Panc1 (cell line): ENCODE measurements around the gene DLGAP4. TPM values are rescaled to one million over a fixed set of nuclear protein-coding genes. Genes with fewer than 3 reads are reported as not detected.

Experiments
- ATAC-seq: fragments of 200-7000 bp; cut with Tn5 transposase; 2 replicates; pipeline ENCODE4 v1.9.1; 2020; ENCODE audit warnings: mild to moderate bottlenecking, moderate library complexity
- BruUV-seq: library from RNA; stranded (reverse); fragments of 400-500 nt; replicated peaks from 2 replicates; lab custom pipeline; 2021; lab: Mats Ljungman, UMichigan
- CTCF ChIA-PET: fragments of 300-600 bp; sonication (Branson Sonifier 250); formaldehyde crosslinking; loops from one replicate; lab custom pipeline; 2022; ENCODE audit warnings: antibody characterized with exemption; lab: Charles Lee
- POLR2A ChIA-PET: fragments of 300-600 bp; sonication (Branson Sonifier 250); formaldehyde crosslinking; loops from one replicate; lab custom pipeline; 2022; ENCODE audit warnings: antibody characterized with exemption; lab: Charles Lee
- DNase-seq: peaks from one replicate; pipeline ENCODE4 v3.0.0-alpha.2; 2010; ENCODE audit warnings: low read depth, low spot score
- H3K27ac ChIP-seq: 2 replicates; pipeline ENCODE4 v1.5.1; 2011; ENCODE audit warnings: mild to moderate bottlenecking, low read length, inconsistent platforms
- H3K27me3 ChIP-seq: fragments of 200-500 bp; sonication (Bioruptor generic); 2 replicates; pipeline ENCODE4 v1.6.0; 2014; ENCODE audit warnings: low read length, inconsistent platforms; ENCODE audit not compliant: control insufficient read depth, insufficient read depth
- H3K36me3 ChIP-seq: fragments of 200-500 bp; sonication (Bioruptor generic); 2 replicates; pipeline ENCODE4 v1.5.1; 2014; ENCODE audit warnings: inconsistent platforms, mild to moderate bottlenecking, low read length, moderate library complexity; ENCODE audit not compliant: control insufficient read depth, insufficient read depth
- H3K4me1 ChIP-seq: 2 replicates; pipeline ENCODE4 v1.5.1; 2011; ENCODE audit warnings: inconsistent platforms, mild to moderate bottlenecking, low read length, moderate library complexity; ENCODE audit not compliant: control insufficient read depth, insufficient read depth
- H3K4me3 ChIP-seq, 2 experiments: 2 replicates each; pipeline ENCODE4 v1.5.1; 2011 to 2012; ENCODE audit warnings: low read depth in 2 of 2, low read length in 2 of 2, mild to moderate bottlenecking in 2 of 2, inconsistent platforms in 1 of 2, moderate library complexity in 1 of 2
- H3K9me3 ChIP-seq: fragments of 200-500 bp; sonication (Bioruptor generic); 2 replicates; pipeline ENCODE4 v1.5.1; 2014; ENCODE audit warnings: low read depth, mild to moderate bottlenecking, inconsistent platforms, low read length, moderate library complexity; ENCODE audit not compliant: control insufficient read depth, insufficient read depth
- POLR2AphosphoS5 ChIP-seq: IDR thresholded peaks from 2 replicates; pipeline ENCODE4 v1.6.1; 2012; ENCODE audit warnings: mild to moderate bottlenecking, low read depth, low read length, moderate library complexity
- SIN3A ChIP-seq: IDR thresholded peaks from 2 replicates; pipeline ENCODE4 v1.6.1; 2012; ENCODE audit warnings: low read depth, mild to moderate bottlenecking, low read length, moderate library complexity, borderline replicate concordance; ENCODE audit not compliant: insufficient read depth
- TCF7L2 ChIP-seq: IDR thresholded peaks from 2 replicates; pipeline ENCODE4 v1.6.1; 2011; ENCODE audit warnings: mild to moderate bottlenecking, low read depth, low read length, inconsistent platforms
- in situ Hi-C: cut with HindIII; loops from 2 replicates; pipeline ENCODE4 v1.10.0; 2016; ENCODE audit warnings: low sequenced_read_pairs, low pct_unique_long_range_greater_than_20kb
- intact Hi-C: fragments of 100-400 bp; cut with micrococcal nuclease; formaldehyde crosslinking; loops from one replicate; pipeline ENCODE4 v1.10.0; 2022; ENCODE audit not compliant: unreplicated experiment
- total RNA-seq: library from RNA; stranded (reverse); gene quantifications from one replicate; pipeline ENCODE4 v1.2.1, GENCODE V29; 2021; ENCODE audit not compliant: unreplicated experiment
- TF ChIP-seq, protein P1 (sequence below): fragments of 450-650 bp; IDR thresholded peaks from 2 replicates; pipeline ENCODE4 v1.5.1; 2017; ENCODE audit warnings: mild to moderate bottlenecking
- TF ChIP-seq, protein P2 (sequence below), 2 experiments: IDR thresholded peaks; 2 replicates each; pipeline ENCODE4 v1.6.1; 2011 to 2012; ENCODE audit warnings: low read depth in 2 of 2, control low read depth in 1 of 2, low read length in 1 of 2, mild to moderate bottlenecking in 1 of 2, moderate library complexity in 1 of 2; ENCODE audit not compliant: insufficient read depth in 1 of 2

The DLGAP4 gene
- total RNA-seq, 1 experiment from 2014 or later: 52.5 TPM

DNA sequence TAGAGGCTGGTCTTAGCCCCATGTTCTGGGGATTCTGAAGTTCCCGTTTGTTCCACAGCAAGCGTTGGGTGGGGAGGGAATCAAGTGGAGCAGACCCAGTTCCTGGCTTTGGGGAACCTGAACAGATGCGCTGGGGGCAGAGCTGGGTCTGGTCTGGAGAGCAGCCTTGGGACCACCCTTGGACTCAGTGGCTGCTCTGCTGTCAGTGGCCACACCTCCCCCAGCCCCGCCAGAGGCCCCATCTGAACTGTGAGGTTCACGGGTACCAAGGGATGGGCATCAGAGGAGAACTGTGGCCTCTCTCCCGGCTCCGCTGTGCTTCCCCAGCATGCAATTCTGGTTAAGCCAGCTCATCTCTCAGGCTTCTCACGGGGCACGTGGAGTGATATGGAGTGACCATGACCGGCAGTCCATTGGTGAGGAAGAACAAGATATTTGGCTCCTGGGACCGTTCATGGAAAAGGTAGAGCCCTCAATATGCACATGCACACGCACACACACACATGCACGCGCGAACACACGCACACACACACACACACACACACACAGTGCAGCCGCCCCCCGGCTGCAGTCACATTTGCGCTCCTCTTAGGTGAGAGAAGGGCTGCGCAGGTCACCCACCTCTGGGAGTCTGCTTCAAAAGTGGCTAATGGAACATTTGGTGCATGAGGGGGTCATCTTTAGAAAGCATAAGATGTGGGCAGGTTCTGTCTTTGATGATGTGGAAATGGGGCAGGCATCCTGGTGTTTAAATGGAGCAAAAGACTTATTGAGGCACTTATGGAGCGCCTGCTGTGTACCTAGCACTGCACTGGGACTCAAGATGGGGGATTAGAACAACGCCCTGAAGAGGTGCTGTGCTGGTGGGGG lies 6.0 kb downstream of the DLGAP4 start:
- ATAC-seq (no peak), DNase-seq (no peak)
- ChIA-PET POLR2A (interaction anchor here (0.6 kb wide), 1 partner anchor 20 kb away, joined by 3 read pairs; no protein-coding TSS in a partner anchor), CTCF (interaction anchor here (0.7 kb wide), 1 partner anchor 75 kb away, joined by 3 read pairs; no protein-coding TSS in a partner anchor)
- H3K9me3 ChIP-seq: no peaks in the 10 kb centered on the region
- H3K4me3 ChIP-seq: no peak overlapping the region
- intact Hi-C loops (no loop called here), in situ Hi-C loops (no loop called here)
- no peaks in the 10 kb centered on the region for H3K4me1 ChIP-seq
- BruUV-seq: no TSS peak
- H3K27me3 ChIP-seq: no peaks in the 10 kb centered on the region; the same call in 1 of the 2 replicates
- H3K27ac ChIP-seq: no peak overlapping the region
- H3K36me3 ChIP-seq: no peaks in the 10 kb centered on the region
- TF ChIP-seq, protein P1, sequence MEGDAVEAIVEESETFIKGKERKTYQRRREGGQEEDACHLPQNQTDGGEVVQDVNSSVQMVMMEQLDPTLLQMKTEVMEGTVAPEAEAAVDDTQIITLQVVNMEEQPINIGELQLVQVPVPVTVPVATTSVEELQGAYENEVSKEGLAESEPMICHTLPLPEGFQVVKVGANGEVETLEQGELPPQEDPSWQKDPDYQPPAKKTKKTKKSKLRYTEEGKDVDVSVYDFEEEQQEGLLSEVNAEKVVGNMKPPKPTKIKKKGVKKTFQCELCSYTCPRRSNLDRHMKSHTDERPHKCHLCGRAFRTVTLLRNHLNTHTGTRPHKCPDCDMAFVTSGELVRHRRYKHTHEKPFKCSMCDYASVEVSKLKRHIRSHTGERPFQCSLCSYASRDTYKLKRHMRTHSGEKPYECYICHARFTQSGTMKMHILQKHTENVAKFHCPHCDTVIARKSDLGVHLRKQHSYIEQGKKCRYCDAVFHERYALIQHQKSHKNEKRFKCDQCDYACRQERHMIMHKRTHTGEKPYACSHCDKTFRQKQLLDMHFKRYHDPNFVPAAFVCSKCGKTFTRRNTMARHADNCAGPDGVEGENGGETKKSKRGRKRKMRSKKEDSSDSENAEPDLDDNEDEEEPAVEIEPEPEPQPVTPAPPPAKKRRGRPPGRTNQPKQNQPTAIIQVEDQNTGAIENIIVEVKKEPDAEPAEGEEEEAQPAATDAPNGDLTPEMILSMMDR: no peak
- TF ChIP-seq TCF7L2 (no peak), POLR2AphosphoS5 (no peak), SIN3A (no peak)
- TF ChIP-seq, protein P2, sequence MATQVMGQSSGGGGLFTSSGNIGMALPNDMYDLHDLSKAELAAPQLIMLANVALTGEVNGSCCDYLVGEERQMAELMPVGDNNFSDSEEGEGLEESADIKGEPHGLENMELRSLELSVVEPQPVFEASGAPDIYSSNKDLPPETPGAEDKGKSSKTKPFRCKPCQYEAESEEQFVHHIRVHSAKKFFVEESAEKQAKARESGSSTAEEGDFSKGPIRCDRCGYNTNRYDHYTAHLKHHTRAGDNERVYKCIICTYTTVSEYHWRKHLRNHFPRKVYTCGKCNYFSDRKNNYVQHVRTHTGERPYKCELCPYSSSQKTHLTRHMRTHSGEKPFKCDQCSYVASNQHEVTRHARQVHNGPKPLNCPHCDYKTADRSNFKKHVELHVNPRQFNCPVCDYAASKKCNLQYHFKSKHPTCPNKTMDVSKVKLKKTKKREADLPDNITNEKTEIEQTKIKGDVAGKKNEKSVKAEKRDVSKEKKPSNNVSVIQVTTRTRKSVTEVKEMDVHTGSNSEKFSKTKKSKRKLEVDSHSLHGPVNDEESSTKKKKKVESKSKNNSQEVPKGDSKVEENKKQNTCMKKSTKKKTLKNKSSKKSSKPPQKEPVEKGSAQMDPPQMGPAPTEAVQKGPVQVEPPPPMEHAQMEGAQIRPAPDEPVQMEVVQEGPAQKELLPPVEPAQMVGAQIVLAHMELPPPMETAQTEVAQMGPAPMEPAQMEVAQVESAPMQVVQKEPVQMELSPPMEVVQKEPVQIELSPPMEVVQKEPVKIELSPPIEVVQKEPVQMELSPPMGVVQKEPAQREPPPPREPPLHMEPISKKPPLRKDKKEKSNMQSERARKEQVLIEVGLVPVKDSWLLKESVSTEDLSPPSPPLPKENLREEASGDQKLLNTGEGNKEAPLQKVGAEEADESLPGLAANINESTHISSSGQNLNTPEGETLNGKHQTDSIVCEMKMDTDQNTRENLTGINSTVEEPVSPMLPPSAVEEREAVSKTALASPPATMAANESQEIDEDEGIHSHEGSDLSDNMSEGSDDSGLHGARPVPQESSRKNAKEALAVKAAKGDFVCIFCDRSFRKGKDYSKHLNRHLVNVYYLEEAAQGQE (IDR thresholded peaks at IDR 0.05; ENCODE audit: insufficient read depth in 1 of 2, low read depth in 2 of 2, low read length in 1 of 2): no peak

DNA sequence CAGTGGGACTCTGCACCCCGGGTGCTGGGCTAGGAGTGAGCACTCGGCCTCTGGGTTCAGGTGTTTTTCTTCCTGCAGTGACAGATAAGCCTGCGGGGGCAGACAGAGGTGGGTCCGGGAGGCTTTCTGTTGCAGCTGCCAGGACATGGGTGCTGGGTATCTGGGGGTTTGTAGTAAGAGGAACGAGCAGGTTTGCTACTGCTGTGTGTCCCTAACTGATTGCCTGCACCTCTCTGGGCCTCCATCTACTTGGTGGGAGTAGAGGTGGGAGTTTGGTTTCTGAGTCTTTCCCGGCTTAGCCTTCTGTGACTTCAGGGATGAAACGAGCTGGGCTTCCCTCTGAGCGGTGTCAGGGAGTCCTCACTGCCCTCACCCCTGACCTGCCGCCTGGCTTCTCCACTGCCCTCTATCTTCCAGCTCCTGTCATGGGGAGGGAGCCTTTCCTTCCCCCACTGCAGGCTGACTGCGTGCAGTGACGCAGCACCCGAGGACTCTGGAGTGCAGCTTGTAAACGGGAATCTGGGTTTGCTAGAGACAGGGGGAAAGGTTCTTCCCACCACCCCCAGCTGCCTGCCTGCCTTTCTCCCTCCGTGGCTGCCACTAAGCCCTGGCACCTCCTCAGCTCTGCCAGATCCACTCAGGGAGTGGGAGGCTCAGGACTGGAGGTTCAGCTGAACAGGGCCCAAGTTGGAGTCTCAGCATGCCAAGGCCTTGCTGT lies 6.7 kb downstream of the DLGAP4 start:
- intact Hi-C loops (no loop called here), in situ Hi-C loops (no loop called here)
- DNase-seq (no peak), ATAC-seq (no peak)
- no peaks in the 10 kb centered on the region for H3K4me1 ChIP-seq
- no peaks in the 10 kb centered on the region for H3K9me3 ChIP-seq
- H3K27ac ChIP-seq: no peak overlapping the region
- BruUV-seq: no TSS peak
- ChIA-PET POLR2A (interaction anchor here (0.7 kb wide), 1 partner anchor 10 kb away, joined by 6 read pairs; no protein-coding TSS in a partner anchor), CTCF (no interaction called here)
- H3K4me3 ChIP-seq: no peak overlapping the region
- TF ChIP-seq, protein P1: no peak
- TF ChIP-seq, protein P2 (IDR thresholded peaks at IDR 0.05; ENCODE audit: insufficient read depth in 1 of 2, low read depth in 2 of 2, low read length in 1 of 2): no peak
- no peak for TF ChIP-seq TCF7L2
- no peak for TF ChIP-seq POLR2AphosphoS5
- TF ChIP-seq SIN3A: no peak
- H3K36me3 ChIP-seq: no peaks in the 10 kb centered on the region
- no peaks in the 10 kb centered on the region; the same call in 1 of the 2 replicates for H3K27me3 ChIP-seq
